Type B pancreatic cell (in vitro differentiated cells): Measurements from ENCODE around the gene NOL11. TPM values are rescaled to one million over a fixed set of nuclear protein-coding genes. Genes with fewer than 3 reads are reported as not detected.

Source experiments
- DNase-seq: peaks from one replicate; pipeline ENCODE4 v3.0.0; 2021; ENCODE audit warnings: mixed read lengths; ENCODE audit not compliant: unreplicated experiment; ENCODE audit errors: extremely low spot score
- H3K27ac Mint-ChIP-seq: 2 replicates; pipeline ENCODE4 v1.8.0; 2021; ENCODE audit warnings: mild to moderate bottlenecking, mixed read lengths
- H3K27me3 Mint-ChIP-seq: 2 replicates; pipeline ENCODE4 v1.8.0; 2021; ENCODE audit warnings: mixed read lengths
- H3K36me3 Mint-ChIP-seq: 2 replicates; pipeline ENCODE4 v1.8.0; 2021; ENCODE audit warnings: mixed read lengths
- H3K4me1 Mint-ChIP-seq: one replicate; pipeline ENCODE4 v1.8.0; 2021; ENCODE audit warnings: mixed read lengths; ENCODE audit not compliant: unreplicated experiment
- H3K4me3 Mint-ChIP-seq: 2 replicates; pipeline ENCODE4 v1.8.0; 2021; ENCODE audit warnings: mild to moderate bottlenecking, mixed read lengths
- H3K9me3 Mint-ChIP-seq: 2 replicates; pipeline ENCODE4 v1.8.0; 2021; ENCODE audit warnings: mixed read lengths
- long read RNA-seq: library from polyadenylated mRNA; unstranded; transcript quantifications from one replicate; pipeline ENCODE4 v2.0.0, GENCODE V29; 2020
- total RNA-seq: library from RNA; stranded (reverse); gene quantifications from 2 replicates; pipeline ENCODE4 v1.2.1, GENCODE V29; 2021; ENCODE audit warnings: low replicate concordance
- TF ChIP-seq, protein P1 (sequence below): fragments of 200-600 bp; sonication (generic); conservative IDR thresholded peaks from 2 replicates; pipeline ENCODE4 v1.5.0; 2021; ENCODE audit warnings: antibody characterized with exemption, mild to moderate bottlenecking

NOL11 gene
- total RNA-seq = 44.9 and 56.5 TPM in 2 replicates
- long read RNA-seq, transcript NOL11-201 (18 exons, 2,947 nt) = major isoform, 261 of 315 reads
- long read RNA-seq, partial matches to known transcripts = 35 of 315 reads
- long read RNA-seq, other reads (novel, unspliced or antisense) = 19 of 315 reads

GRCh38 chr17:67717624-67718324 lies at the start of gene NOL11:
Gene NOL11 (plus strand): TSS chr17:67717936. CDS start chr17:67717948, 12 bp downstream.
- Mint-ChIP-seq H3K36me3 (peaks cover 12% of the 10 kb centered on the region), H3K9me3 (peaks cover 5% of the 10 kb centered on the region), H3K4me1 (peaks cover 10% of the 10 kb centered on the region), H3K27me3 (peaks cover 3% of the 10 kb centered on the region), H3K27ac (peak within 1 kb of the TSS; percentile 99), H3K4me3 (peak within 1 kb of the TSS; percentile 100)
- TF ChIP-seq, protein P1, sequence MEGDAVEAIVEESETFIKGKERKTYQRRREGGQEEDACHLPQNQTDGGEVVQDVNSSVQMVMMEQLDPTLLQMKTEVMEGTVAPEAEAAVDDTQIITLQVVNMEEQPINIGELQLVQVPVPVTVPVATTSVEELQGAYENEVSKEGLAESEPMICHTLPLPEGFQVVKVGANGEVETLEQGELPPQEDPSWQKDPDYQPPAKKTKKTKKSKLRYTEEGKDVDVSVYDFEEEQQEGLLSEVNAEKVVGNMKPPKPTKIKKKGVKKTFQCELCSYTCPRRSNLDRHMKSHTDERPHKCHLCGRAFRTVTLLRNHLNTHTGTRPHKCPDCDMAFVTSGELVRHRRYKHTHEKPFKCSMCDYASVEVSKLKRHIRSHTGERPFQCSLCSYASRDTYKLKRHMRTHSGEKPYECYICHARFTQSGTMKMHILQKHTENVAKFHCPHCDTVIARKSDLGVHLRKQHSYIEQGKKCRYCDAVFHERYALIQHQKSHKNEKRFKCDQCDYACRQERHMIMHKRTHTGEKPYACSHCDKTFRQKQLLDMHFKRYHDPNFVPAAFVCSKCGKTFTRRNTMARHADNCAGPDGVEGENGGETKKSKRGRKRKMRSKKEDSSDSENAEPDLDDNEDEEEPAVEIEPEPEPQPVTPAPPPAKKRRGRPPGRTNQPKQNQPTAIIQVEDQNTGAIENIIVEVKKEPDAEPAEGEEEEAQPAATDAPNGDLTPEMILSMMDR = peak; percentile 97
- DNase-seq = peak; percentile 100

- Mint-ChIP-seq H3K36me3 (peaks cover 6% of the 10 kb centered on the region), H3K4me1 (peaks cover 6% of the 10 kb centered on the region), H3K9me3 (no peaks in the 10 kb centered on the region), H3K4me3 (no peak overlapping the region), H3K27ac (no peak overlapping the region), H3K27me3 (no peaks in the 10 kb centered on the region)
- no peak for DNase-seq
- TF ChIP-seq, protein P1 = no peak
Measured at GRCh38 chr17:67671493-67671892, 46.2 kb upstream of the NOL11 start.

DNA sequence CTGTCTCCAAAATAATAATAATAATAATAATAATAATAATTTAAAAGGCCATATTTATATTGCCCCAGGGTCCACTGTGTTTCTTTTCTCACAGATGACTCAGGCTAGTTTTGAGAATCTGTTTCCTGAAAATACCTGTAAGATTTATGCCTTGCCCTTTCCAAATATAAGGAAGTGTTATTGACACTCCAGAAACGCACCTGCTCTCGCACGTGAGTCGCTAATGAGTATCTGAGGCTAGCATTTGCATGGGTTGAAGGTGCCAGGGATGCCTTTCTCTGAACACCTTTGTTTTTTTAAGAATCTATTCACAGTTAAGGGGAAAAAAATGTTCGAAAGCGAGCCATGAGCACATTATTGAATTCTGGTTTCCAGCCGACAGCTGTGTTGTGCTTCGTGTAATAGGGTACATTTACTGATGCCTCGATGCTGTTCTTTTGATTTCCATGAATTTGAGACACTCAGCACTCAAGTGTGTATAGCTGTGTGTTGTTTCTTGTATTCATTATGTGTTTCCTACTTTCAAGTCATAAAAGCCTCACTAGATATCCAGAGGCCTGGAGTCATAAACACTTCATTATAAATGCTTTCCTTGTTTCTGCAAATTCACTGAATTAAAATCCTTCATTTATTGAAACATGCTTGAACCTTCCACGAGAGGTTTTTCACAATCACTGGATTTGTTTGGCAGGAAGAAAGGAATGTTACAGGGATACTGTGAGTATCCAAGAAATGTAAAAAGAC lies 45.0 kb upstream of the NOL11 start:
- Mint-ChIP-seq H3K36me3 (peaks cover 6% of the 10 kb centered on the region), H3K9me3 (no peaks in the 10 kb centered on the region), H3K4me3 (no peak overlapping the region), H3K4me1 (peaks cover 6% of the 10 kb centered on the region), H3K27me3 (no peaks in the 10 kb centered on the region), H3K27ac (no peak overlapping the region)
- TF ChIP-seq, protein P1 = no peak
- DNase-seq = no peak

DNA sequence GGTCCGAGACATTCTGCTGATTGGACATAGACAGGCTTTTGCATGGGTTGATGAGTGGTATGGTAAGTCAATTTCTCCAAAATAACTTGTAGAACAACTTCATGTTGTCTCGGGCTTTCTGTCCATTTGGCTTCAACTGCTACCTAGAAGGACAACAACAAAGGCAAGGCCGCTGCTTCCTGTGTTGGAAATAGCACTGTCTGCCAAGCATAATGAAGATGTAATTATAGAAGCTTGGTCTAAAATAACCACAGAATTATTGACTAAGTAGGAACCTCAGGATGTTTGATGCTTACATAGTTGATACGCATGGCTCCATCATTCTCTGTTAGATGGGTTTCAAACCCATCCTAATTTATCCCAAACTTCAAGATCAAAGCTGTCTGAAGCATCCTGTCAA lies 42.3 kb upstream of the NOL11 start:
- TF ChIP-seq, protein P1 = no peak
- Mint-ChIP-seq H3K9me3 (no peaks in the 10 kb centered on the region), H3K27ac (no peak overlapping the region), H3K36me3 (peaks cover 6% of the 10 kb centered on the region), H3K4me3 (no peak overlapping the region), H3K4me1 (peaks cover 6% of the 10 kb centered on the region), H3K27me3 (no peaks in the 10 kb centered on the region)
- DNase-seq = no peak

DNA sequence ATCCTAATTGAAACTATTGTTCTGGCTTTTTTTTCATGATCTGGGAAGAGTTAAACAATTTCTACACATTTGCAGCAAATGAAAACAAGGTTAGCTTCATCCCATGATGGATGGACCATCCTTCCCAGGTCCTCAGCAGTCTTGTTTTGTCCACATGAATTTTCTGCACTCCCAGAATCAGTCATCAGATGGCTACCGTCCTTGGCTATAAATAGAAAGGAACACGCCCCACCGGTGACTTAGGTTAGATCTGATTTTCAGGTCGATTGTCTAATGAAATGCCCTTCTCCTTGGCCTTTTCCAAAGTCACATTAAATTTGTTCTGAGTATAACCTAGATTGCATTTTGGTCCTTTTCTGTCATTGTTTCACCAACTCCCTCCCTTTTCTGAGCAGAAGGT lies 41.4 kb upstream of the NOL11 start:
- Mint-ChIP-seq H3K27ac (no peak overlapping the region), H3K27me3 (no peaks in the 10 kb centered on the region), H3K4me1 (peaks cover 6% of the 10 kb centered on the region), H3K9me3 (no peaks in the 10 kb centered on the region), H3K4me3 (no peak overlapping the region), H3K36me3 (peaks cover 6% of the 10 kb centered on the region)
- DNase-seq = no peak
- TF ChIP-seq, protein P1 = no peak
